Mesenteric fat pad (tissue), 1 donor: ENCODE measurements around the gene POC1A. TPM values are rescaled to one million over a fixed set of nuclear protein-coding genes. Genes with fewer than 3 reads are reported as not detected.
"Not testable (repeated sequence)": the region's sequence is repeated elsewhere in the genome, so short reads cannot be mapped to it uniquely, and the experiment has no call there.

Source experiments
- DNase-seq: peaks from one replicate; pipeline ENCODE4 v3.0.0-alpha.2; 2020; ENCODE audit warnings: low spot score
- total RNA-seq: library from RNA; stranded (reverse); fragmentation: NEBNext Ultra II Directional; extraction: Animal tissue kit (Norgen Biotek cat#: 25700); gene quantifications from one replicate; pipeline ENCODE4 v1.2.1, GENCODE V29; 2021
- donor health status: DM: yes; HTN: yes; CAD: no.

The POC1A gene
- total RNA-seq, 1 donor from 2014 or later, result 2.8 TPM

DNA sequence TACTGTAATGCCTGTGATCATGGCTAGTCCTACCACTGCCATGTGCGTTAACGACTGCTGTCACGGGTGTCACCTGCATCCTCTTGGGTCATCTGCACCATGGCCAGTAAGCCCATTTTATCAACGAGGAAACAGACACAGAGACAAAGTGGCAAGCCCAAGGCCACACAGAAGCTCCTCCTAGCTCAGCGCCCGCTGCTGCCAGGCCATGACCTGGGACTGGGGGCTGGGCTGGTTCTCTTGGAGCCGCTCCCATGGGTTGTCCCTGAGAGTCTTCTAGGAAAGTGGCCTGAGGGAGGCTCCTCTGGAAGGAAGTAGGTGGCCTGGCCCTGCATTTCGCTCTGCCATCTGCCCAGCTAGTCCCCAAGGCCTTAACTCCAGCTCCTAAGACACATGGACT, 102.8 kb downstream of the POC1A start:
- DNase-seq, result no peak

DNA sequence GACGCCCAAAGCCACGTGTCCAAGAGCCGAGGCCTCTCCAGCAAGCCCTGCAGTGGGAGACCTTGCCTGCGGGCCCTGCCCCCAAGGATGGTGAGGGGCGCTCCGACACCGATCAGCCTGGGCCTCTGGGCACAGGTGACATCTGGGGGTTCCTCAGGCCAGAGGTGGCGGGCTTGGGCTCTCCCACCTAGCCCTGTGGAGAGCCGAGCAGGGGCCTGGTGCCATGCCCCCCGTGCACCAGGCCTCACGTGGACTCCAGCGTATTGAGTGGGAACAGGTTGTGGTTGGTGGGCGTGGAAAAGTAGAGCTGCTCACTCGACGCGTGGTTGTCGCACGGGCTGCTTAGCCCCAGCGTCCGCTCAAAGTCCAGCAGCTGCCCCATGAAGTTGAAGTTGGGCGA, 103.7 kb downstream of the POC1A start:
- DNase-seq, result no peak

DNA sequence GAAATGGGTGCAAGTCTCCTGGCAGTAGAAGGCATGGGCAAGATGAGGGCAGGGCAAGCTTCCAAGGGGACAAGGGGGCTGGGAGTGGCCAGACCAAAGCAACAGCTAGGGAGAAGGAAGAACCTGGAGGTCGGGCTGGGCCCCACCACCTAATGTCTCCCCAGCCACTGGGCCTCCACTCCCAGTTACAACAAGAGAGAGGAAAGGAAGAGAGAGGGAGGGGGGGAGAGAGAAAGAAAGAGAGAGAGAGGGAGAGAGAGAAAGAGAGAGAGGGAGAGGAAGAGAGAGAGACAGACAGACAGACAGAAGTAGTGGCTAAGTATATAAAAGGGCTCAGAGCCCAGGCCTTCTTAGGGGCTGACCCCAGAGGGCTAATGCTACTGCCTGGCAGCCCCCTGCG, 104.7 kb downstream of the POC1A start:
- no peak for DNase-seq

DNA sequence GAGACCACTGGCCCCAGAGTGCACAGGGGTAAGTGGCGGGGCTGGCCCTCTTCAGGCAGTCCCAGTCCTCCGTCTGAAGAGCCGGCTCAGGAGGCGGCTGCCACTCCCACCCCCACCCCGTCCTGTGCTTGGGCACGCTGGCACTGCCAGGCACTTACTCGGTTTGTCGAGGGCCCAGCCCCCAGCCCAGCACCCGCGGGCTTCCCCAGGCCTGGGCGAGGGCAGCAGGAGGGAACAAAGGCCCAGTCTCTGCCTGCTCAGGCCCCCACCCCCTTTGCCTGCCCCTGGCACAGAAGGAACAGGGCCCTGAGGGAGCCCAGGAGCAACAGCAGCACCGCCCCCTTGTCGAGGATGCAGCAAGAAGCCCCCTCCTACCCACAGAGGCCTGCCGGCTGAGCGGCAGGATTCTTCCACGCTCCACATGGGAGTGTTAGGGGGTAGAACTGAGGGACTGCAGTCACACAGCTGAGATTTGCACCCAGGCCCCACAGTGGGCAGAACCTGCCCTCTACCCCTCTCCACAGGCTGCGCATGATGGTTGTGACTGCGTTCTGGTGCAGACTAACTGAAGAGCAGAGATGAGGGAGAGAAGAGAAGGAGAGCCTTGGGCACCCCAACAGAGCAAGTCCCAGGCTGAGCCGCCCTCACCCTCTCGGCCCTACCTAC, 106.8 kb downstream of the POC1A start:
- DNase-seq, result no peak

DNA sequence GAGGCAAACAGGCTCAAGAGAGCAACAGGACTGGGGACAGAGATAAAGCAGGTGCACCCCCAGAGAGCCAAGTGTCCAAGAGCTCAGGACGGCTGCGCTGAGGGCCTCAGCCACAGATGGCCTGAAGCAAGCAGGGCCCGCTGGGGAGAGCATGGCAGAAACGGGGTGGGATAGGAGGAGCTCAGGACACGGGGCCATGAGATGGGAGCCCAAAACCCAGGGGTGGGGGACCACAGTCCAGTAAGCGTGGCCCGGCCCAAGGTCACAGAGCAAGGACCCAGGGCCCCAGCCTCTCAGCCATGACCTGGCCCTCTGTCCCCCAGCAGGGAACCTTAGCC, 107.4 kb downstream of the POC1A start:
- DNase-seq, result no peak

DNA sequence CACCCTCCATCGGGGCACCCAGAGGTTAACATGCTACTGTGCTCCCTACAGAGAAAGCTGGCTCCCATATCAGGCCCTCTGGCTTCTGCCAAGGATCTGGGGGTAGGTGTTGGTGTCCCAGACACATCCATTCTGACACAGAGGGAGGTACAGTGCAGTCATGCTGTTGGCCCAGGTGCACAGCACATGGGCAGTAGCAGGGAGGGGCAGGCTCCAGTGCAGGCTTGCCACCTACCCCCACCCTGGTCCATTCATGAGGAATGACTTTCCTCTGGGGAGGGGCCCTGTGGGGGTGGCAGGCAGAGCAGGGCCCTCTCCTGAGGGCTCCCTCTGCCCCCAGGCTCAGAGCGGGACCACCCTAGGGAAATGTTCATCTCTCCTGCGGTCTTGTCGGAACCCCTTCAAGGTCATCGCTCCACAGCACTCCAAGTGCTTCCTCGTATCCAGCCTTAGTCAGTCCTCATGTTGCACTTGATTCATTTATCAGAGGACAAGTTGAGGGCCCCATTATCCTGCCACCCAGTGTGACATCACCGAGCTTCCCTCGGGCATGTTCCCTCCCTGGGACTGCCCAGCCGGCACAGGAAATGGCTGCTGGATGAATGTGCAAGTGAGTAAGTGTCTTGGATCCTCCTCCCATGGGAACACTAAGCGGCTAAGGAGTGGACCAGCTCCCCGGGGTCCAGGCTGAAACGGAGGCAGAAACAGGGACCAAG, 107.9 kb downstream of the POC1A start:
- no peak for DNase-seq

DNA sequence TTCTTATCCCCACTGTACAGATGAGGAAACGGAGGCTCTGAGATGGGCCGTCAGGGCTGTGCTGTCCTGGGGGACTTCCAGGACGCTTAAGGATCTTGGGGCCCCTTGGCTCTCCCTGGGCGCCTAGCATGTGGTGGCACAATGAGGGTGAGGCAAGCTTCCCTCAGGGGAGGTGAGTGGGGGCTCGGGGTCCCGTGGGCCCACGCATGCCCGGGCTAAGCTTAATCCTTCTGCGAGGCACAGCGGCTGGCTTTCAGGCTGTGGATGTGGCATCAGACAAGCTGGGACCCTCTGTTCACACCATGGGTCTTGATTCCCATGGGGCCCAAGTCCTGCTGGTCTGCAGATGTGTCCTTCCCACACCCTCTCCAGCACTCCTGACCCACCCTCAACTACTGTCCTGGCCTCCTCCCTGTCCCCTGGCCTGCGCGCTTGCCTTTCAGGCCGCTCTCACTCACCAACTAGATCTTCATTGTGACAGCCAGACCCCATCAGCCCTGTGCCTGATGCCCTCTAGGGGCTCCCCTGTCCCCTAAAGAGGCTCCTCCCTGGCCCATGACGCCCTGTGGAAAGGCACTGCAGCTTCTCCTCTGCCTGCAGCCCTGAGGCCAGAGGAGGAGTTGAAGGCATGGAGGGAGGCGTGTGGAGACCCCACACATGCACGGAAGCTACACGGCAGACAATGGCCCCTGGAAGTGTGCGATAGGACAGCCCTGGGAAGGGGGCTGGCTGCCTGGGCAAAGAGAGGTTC, 109.2 kb downstream of the POC1A start:
- DNase-seq, result no peak

DNA sequence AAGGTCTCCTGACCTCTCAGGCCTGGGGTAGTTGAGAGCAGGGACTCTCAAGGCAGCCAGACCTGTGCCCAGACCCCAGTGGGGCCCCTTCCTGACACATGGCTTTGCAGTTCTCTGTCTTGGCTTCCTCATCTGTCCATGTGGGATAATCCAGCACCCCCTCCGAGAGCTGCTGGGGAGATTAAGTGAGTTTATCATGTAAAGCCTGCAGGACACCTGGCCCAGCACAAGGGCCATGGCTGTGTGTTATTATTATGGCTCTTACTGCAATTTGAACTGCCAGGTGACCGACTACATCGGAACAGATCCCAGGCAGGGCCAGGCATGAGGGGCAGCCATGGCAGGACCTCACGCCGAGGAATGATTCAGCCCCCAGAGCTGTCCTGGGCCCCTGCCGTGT, 110.5 kb downstream of the POC1A start:
- DNase-seq, result no peak

DNA sequence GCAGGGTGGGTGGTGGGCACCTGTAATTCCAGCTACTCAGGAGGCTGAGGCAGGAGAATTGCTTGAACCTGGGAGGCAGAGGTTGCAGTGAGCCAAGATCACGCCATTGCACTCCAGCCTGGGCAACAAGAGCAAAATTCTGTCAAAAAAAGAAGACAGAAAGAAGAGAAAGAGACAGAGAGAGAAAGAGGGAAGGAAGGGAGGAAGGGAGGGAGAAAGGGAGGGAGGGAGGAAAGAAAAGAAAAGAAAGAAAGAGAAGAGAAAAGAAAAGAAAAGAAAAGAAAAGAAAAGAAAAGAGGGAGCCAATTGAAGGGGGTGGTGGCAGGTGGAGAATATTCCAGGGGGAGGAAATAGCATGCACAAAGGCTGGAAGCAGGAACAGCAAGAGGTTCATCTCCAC, 111.2 kb downstream of the POC1A start:
- DNase-seq, result not testable (repeated sequence)

DNA sequence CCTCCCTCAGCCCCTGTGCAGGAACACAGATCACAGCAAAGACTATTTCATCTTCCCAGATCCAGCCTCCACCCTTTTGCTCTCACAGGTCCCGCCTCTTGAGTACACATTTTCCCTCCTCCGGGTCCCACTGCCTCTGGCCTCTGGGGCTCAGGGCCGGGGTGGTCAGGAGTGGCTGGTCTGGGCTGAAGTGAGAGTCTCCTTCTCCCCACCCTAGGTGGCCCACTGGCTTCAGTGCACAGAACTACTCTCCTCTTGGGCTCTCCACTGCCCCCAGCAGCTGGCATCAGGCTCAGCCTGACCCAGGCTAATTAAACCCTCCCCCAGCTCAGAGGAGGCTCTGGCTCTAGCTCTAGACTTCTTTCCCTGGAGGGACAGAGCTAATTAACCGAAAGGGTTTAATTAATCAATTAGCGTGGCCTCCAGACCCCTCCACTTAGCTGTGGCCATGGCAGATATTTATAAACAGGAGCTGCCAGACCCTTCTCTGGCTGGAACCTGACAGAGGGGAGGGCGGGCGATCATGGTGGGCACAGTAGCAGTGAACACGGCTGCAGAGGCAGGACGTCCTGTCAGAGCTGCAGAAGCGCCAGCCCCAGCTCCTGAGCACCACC, 113.0 kb downstream of the POC1A start:
- DNase-seq, result no peak

DNA sequence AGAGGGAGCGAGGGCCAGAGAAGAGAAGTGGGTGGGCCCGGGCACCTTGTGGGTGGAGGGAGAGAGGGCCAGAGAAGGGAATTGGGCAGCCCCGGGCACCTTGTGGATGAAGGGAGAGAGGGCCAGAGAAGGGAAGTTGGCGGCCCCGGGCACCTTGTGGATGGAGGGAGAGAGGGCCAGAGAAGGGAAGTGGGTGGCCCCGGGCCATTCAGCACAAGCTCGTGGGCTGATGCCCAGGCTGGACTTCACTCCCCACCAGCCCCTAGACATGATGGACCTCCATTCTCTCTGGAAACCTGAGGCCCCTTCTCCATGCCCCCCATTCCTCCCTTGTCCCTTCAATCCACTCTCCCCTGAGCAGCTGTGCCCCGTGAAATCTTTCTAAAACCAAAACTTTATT, 113.6 kb downstream of the POC1A start:
- no peak for DNase-seq

DNA sequence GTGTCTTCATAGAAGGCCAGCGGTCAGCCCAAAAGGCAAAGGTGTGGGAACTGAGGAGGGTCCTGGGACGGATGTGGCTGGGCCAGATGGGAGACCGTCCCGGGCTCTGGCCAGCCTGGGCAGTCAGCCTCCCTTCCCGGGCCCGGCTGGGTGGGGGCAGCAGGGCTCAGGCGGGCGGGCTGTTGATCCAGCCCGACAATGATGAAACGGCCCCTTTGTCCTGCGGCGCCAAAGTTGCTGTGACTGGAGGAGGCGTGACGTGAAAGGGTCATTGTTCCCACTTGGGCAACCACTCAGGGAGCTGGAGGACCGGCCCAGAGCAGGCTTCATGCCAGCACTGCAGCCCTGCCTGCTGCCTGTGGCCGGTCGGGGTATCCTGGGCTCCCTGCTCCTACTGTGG, 114.4 kb downstream of the POC1A start:
- no peak for DNase-seq

DNA sequence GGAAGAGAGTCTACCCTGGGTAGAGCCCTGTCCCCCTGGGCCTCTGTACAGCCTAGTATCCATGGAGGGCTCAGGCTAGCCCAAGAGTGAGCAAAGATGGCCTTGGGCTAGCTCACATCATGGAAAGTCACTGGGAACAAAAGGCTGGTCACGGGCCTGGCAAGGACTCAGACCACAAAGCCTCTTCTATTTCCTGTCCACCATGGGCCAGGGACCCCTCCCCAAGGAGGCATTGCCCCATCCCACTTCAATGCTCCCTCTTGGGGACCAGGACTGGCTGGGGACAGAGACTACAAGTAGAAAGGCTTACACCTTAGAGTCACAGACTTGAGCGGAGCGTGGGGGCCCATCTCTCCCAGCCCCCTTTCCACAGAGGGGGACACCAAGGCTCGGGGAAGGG, 114.8 kb downstream of the POC1A start:
- DNase-seq, result no peak

DNA sequence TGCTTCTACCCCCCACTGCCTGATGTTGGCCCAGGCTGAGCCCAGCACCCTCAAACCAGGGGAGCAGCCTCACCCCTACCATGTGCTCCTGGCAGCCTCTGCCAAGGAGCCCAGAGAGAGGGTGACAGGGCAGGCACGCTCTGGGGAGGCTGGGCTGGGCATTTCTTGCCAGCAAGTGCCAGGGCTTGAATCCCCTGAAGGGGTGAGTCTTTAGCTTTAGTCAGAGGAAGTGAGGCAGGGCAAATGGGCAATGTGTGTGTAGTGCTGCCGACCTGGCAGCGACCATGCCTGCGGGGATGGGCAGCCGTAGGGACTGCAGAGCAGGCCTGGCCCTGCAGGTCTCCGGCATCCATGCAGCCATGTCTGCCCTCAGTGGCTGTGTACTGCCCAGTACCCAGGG, 116.0 kb downstream of the POC1A start:
- DNase-seq, result no peak

DNA sequence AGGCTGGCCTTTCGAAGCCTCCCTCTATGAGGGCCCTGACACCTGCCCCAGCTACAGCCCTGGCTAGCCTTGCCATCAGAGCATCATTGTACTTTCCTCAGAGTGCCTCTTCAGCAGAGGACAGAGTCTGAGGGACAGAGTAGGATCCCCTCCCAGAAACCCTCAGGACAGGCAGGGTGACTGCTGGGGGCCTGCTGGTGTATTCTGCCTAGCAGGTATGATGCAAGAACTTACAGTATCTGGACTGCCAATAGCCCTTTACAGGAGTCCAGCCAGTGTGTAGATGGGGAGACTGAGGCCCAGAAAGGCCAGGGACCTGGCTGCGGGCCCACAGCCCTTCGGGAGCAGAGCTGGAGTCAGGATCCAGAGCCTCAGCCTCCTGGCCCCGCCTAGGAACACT, 116.9 kb downstream of the POC1A start:
- no peak for DNase-seq

DNA sequence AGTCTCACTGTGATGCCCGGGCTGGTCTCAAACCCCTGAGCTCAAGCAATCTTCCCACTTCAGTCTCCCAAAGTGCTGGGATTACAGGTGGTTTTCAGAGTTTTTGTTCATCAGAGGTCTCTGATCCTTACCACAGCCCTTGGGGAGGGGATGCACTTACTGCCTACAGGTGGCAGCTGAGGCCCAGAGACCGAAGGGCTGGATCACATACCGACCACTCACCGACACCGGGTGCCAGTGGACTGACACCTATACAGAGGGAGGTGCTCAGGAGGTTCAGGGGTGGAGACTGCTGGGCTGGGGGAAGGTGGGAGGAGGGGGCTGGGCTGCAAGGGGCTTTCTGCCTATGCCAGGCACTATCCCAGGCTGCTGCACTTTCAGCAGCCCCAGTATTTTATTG, 117.4 kb downstream of the POC1A start:
- no peak for DNase-seq

DNA sequence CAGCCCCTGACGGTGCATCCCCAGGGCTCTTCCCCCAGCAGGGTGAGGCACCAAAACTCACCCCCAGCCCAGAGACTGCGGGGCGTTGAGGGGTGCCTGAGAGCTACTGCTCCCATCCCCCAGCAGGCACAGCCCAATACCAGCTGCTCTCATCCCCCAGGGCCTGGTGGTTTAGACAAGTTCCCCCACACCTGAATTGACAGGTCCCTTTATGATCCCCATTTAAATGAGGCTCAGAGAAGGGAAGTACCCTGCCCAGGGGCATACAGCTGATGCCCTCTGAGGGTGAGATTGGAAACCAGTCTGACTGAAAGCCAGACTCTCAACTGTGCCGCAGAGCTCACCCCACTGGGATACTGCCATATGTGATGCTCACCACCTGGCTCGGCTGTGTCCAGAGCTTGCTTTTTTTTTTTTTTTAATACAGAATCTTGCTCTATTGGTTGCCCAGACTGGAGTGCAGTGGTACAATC, 118.0 kb downstream of the POC1A start:
- no peak for DNase-seq

DNA sequence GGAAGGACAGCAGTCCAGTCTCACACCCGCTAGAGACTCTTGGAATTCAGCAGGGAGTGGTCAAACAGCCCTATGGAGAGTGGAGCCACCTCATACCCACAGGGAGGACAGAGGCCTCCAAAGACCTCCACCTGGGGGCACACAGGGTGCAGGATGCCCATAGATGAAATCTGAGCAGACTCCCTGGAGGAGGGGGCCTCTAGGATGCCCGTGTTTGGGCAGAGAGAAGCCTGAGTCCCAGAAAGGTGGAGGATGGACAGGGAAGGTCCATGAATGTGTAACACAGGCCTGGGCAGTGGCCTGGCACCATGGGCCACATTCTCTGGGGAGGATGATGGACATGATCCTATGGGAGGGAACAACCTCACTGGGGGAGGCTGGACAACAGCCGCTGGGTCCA, 119.6 kb downstream of the POC1A start:
- DNase-seq, result no peak

DNA sequence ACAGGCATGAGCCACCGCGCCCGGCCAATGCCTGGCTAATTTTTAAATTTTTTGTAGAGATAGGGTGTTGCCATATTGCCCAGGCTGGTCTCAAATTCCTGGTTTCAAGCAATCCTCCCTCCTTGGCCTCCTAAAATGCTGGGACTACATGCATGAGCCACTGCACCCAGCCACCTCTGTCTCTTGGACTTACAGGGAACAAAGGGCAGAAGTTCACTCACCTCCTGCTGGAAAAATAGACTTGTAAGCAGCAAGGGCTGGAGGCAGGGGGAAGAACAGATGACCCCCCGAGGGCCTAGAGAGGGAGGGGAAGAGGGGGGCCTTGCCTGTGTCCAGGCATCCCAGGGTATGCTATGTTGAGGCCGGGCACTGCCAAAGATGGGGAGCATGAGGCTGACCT, 120.0 kb downstream of the POC1A start:
- no peak for DNase-seq

DNA sequence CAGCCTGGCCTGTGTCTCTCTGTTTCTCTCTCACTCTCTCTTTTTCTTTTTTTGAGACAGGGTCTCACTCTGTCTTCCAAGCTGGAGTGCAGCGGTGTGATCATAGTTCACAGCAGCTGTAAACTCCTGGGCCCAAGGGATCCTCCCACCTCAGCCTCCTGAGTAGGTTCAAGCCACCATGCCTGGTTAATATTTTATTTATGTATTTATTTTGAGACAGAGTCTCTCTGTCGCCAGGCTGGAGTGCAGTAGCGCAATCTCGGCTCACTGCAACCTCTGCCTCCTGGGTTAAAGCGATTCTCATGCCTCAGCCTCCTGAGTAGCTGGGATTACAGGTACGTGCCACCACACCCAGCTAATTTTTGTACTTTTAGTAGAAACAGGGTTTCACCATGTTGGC, 120.5 kb downstream of the POC1A start:
- not testable (repeated sequence) for DNase-seq

DNA sequence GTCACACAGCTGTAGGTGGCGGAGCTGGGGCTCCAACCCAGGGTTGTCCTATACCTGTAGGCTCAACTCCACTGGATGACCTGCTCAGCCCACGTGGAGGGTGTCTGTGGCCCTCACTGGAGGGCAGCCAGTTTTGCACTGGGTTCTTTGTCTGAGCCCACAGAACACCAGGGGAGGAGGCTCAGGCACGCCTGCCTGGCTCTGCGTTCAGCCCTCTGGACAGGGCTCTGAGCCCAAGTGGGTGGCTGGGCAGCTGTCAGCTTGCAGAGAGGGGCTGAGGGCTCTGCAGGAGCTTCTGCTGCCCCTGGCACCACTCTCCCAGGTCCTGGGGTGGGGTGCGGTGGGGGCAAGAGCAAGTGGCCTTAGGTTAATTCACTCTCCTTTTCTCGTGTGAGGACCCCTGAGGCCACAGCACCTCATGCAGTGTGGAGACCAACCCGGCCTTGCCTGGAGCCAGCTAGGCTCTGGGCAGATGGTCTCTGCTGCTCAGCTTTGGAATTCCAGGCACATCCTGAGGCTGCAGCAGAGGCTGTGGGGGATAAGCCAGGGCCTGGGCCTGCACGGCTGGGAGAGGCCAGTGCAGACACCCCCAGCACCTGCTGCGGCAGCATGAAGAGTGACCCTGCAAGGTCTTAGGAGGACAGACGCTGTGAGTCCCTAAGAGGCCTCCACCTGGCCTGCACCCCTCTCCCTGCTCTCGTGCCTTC, 121.4 kb downstream of the POC1A start:
- DNase-seq, result no peak
